GM12878 (cell line): Measurements from ENCODE around the gene CDSN. TPM values are rescaled to one million over a fixed set of nuclear protein-coding genes. Genes with fewer than 3 reads are reported as not detected.

Experiments used
- ATAC-seq: fragments of 200-7000 bp; cut with Tn5 transposase; 3 replicates; pipeline ENCODE4 v1.9.1; 2020; ENCODE audit warnings: mild to moderate bottlenecking, moderate library complexity
- BruUV-seq: library from RNA; stranded (reverse); fragments of 400-500 nt; replicated peaks from 2 replicates; lab custom pipeline; 2021; lab: Mats Ljungman, UMichigan
- CTCF ChIA-PET: fragments of 300-600 bp; sonication (Branson Sonifier 250); formaldehyde crosslinking; extraction: SDS; loops from one replicate; lab custom pipeline; 2021; ENCODE audit warnings: inconsistent platforms; lab: Yijun Ruan, JAX
- POLR2A ChIA-PET: fragments of 350-600 bp; formaldehyde crosslinking; extraction: SDS; loops from one replicate; lab custom pipeline; 2021; ENCODE audit warnings: inconsistent platforms; lab: Charles Lee
- RAD21 ChIA-PET: fragments of 300-600 bp; sonication (Branson Sonifier 250); formaldehyde crosslinking; loops from one replicate; lab custom pipeline; 2023; ENCODE audit warnings: antibody characterized with exemption; ENCODE audit not compliant: unreplicated experiment; lab: Charles Lee
- SMC1A ChIA-PET: fragments of 300-600 bp; sonication (Branson Sonifier 250); formaldehyde crosslinking; loops from one replicate; lab custom pipeline; 2023; ENCODE audit not compliant: unreplicated experiment, uncharacterized antibody; lab: Charles Lee
- DNase-seq: peaks from one replicate; pipeline ENCODE4 v3.0.0-alpha.2; 2011; ENCODE audit warnings: low read depth, low spot score
- FAIRE-seq: peaks from 3 replicates; lab custom pipeline; 2011; peaks lifted over from hg19 to GRCh38; lab: Jason Lieb, UNC
- H2AFZ ChIP-seq: 2 replicates; pipeline ENCODE4 v1.6.0; 2011; ENCODE audit warnings: low read depth, low read length, control low read depth; ENCODE audit not compliant: control insufficient read depth
- H3K27ac ChIP-seq: 2 replicates; pipeline ENCODE4 v1.5.1; 2011; ENCODE audit warnings: control low read depth; ENCODE audit not compliant: control insufficient read depth, insufficient read depth
- H3K27me3 ChIP-seq, 2 experiments: replicated peaks in 1 of 2; 2 replicates each; pipeline versions ENCODE4 v1.6.0 to v1.6.1; 2011; ENCODE audit warnings: low read length in 1 of 2; ENCODE audit not compliant: control insufficient read depth in 2 of 2, insufficient read depth in 2 of 2
- H3K36me3 ChIP-seq, 2 experiments: 2 replicates each; pipeline ENCODE4 v1.5.1; 2011; ENCODE audit warnings: low read length in 1 of 2; ENCODE audit not compliant: control insufficient read depth in 2 of 2, insufficient read depth in 2 of 2
- H3K4me1 ChIP-seq: 2 replicates; pipeline ENCODE4 v1.6.1; 2011; ENCODE audit warnings: mild to moderate bottlenecking, low read length, moderate library complexity, mixed read lengths; ENCODE audit not compliant: control insufficient read depth, insufficient read depth
- H3K4me2 ChIP-seq: 2 replicates; pipeline ENCODE4 v1.6.0; 2011; ENCODE audit warnings: control low read depth; ENCODE audit not compliant: control insufficient read depth, insufficient read depth
- H3K4me3 ChIP-seq: fragments of 200-600 bp; sonication (generic); 2 replicates; pipeline ENCODE4 v1.5.1; 2016
- H3K79me2 ChIP-seq: 2 replicates; pipeline ENCODE4 v1.6.0; 2011; ENCODE audit warnings: low read length; ENCODE audit not compliant: control insufficient read depth, insufficient read depth
- H3K9ac ChIP-seq: 2 replicates; pipeline ENCODE4 v1.8.0; 2011; ENCODE audit warnings: low read length, control low read depth, mixed read lengths; ENCODE audit not compliant: control insufficient read depth, insufficient read depth
- H3K9me3 ChIP-seq: replicated peaks from 3 replicates; pipeline ENCODE4 v1.5.1; 2011; ENCODE audit warnings: mild to moderate bottlenecking, low read length; ENCODE audit not compliant: control insufficient read depth, insufficient read depth
- H4K20me1 ChIP-seq: 2 replicates; pipeline ENCODE4 v1.6.0; 2011; ENCODE audit not compliant: control insufficient read depth, insufficient read depth
- GABPA ChIP-seq: IDR thresholded peaks from 2 replicates; pipeline ENCODE4 v1.6.1; 2014; ENCODE audit warnings: antibody characterized with exemption, low read depth, mild to moderate bottlenecking, inconsistent platforms
- MYB ChIP-seq: fragments of 150-350 bp; IDR thresholded peaks from 2 replicates; pipeline ENCODE4 v1.6.1; 2014; ENCODE audit warnings: mild to moderate bottlenecking, low read depth, low read length, borderline replicate concordance
- MYC ChIP-seq: IDR thresholded peaks from 2 replicates; pipeline ENCODE4 v1.6.1; 2011; ENCODE audit warnings: mild to moderate bottlenecking, low read length, moderate library complexity, inconsistent platforms; ENCODE audit not compliant: insufficient read depth, insufficient replicate concordance, insufficient read length, severe bottlenecking
- RELA ChIP-seq: fragments of 450-650 bp; IDR thresholded peaks from 2 replicates; pipeline ENCODE4 v1.8.0; 2014; ENCODE audit warnings: borderline replicate concordance; ENCODE audit not compliant: partially characterized antibody
- SMAD1 ChIP-seq: fragments of 450-650 bp; IDR thresholded peaks from 2 replicates; pipeline ENCODE4 v1.6.1; 2018; ENCODE audit warnings: mild to moderate bottlenecking, low read depth; ENCODE audit not compliant: partially characterized antibody
- WGBS: methylation state at CpG from one replicate; pipeline ENCODE4 v1.1.6; 2016; ENCODE audit warnings: low lambda C conversion rate; ENCODE audit not compliant: insufficient replicate concordance, insufficient coverage; ENCODE audit errors: missing lambda C conversion rate; 5-methylcytosine and 5-hydroxymethylcytosine counted together
- in situ Hi-C: fragments of 300-500 bp; cut with MboI; formaldehyde crosslinking; loops from 9 replicates; pipeline ENCODE4 v1.14.3; 2018; ENCODE audit warnings: mixed read lengths
- intact Hi-C: fragments of 100-400 bp; cut with micrococcal nuclease; formaldehyde crosslinking; loops from one replicate; pipeline ENCODE4 v1.14.2; 2022; ENCODE audit not compliant: unreplicated experiment
- polyA plus RNA-seq, 11 experiments: library from polyadenylated mRNA; depleted of rRNA in 4 of 11; unstranded in 6 of 11; stranded (reverse) in 5 of 11; fragments of >200 nt; fragmentation: Nextera tagmentation in 4 of 11; fragmentation: Illumina TruSeq in 1 of 11; extraction: Ambion mirVana in 4 of 11; extraction: Trizol in 1 of 11; gene quantifications; 1 replicate in 1 of 11; 2 replicates in 10 of 11; pipeline versions ENCODE4 v1.2.1 to v1.2.3, GENCODE V29; 2011 to 2016; ENCODE audit warnings: inconsistent platforms in 2 of 11, missing spikeins in 2 of 11, low read depth in 1 of 11
- total RNA-seq, 4 experiments: library from RNA; depleted of rRNA in 3 of 4; stranded (reverse); fragments of >200 nt in 3 of 4; fragmentation: Illumina TruSeq in 1 of 4; extraction: Trizol in 1 of 4; gene quantifications; 2 replicates each; pipeline versions ENCODE4 v1.2.1 to v1.2.3, GENCODE V29; 2013 to 2021
- TF ChIP-seq, protein P1 (sequence below): fragments of 450-650 bp; IDR thresholded peaks from 2 replicates; pipeline ENCODE4 v1.6.1; 2017; ENCODE audit warnings: mild to moderate bottlenecking, moderate library complexity

The CDSN gene
- total and polyA plus RNA-seq, 10 of the 15 experiments (the other 5 are each of a cell fraction or from before 2014, with no cell fraction given), result 0.01 TPM; not detected in 9

DNA sequence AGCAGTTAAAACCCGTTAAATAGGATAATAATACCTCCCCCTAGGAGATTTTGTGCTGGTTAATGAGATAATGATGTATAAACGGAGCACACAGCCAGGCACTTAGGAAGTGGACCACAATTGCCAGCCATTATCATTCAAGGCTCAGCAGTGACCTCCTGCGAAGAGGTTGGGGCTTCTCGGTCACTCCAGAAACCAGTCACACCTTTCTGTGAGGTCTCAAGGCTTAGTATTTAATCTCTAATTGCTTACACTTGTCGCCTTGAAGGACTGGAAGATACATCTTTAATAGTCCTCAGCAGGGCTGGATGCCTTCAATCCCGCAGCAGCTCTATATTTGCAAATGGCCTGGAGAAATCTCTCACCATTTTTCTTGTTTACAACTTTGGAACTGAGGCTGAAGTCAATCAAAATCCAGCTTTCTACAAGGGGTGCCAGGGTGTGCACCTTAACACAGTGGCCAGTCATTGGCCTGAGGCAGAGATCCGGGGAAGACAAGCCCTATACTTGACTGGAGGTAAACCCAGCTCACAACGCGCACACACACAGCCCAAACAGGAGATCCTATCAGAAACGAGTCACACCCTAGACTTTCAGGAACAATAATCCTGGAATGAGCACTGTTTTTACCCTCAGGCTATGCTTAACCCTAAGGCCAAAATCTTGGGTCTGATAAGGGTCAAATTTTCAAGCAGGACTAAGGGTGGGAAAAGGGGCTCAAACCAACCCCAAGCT lies 49.0 kb upstream of the CDSN start:
- intact Hi-C loops, result no loop called here
- no peak for TF ChIP-seq GABPA
- TF ChIP-seq SMAD1, result no peak
- no peak for TF ChIP-seq MYB
- no peak for TF ChIP-seq MYC
- no peak for TF ChIP-seq RELA
- TF ChIP-seq, protein P1, sequence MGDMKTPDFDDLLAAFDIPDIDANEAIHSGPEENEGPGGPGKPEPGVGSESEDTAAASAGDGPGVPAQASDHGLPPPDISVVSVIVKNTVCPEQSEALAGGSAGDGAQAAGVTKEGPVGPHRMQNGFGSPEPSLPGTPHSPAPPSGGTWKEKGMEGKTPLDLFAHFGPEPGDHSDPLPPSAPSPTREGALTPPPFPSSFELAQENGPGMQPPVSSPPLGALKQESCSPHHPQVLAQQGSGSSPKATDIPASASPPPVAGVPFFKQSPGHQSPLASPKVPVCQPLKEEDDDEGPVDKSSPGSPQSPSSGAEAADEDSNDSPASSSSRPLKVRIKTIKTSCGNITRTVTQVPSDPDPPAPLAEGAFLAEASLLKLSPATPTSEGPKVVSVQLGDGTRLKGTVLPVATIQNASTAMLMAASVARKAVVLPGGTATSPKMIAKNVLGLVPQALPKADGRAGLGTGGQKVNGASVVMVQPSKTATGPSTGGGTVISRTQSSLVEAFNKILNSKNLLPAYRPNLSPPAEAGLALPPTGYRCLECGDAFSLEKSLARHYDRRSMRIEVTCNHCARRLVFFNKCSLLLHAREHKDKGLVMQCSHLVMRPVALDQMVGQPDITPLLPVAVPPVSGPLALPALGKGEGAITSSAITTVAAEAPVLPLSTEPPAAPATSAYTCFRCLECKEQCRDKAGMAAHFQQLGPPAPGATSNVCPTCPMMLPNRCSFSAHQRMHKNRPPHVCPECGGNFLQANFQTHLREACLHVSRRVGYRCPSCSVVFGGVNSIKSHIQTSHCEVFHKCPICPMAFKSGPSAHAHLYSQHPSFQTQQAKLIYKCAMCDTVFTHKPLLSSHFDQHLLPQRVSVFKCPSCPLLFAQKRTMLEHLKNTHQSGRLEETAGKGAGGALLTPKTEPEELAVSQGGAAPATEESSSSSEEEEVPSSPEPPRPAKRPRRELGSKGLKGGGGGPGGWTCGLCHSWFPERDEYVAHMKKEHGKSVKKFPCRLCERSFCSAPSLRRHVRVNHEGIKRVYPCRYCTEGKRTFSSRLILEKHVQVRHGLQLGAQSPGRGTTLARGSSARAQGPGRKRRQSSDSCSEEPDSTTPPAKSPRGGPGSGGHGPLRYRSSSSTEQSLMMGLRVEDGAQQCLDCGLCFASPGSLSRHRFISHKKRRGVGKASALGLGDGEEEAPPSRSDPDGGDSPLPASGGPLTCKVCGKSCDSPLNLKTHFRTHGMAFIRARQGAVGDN, result no peak
- POLR2A ChIA-PET, result no interaction called here
- ATAC-seq (no peak), FAIRE-seq (no peak), DNase-seq (no peak)
- Histone ChIP-seq H3K79me2 (no peaks in the 10 kb centered on the region), H3K4me3 (no peak overlapping the region), H4K20me1 (no peaks in the 10 kb centered on the region), H2AFZ (no peak overlapping the region), H3K9ac (no peak overlapping the region), H3K36me3 (no peaks in the 10 kb centered on the region), H3K4me1 (peaks cover 14% of the 10 kb centered on the region), H3K27ac (no peak overlapping the region), H3K27me3 (no peaks in the 10 kb centered on the region), H3K4me2 (no peak overlapping the region), H3K9me3 (no peaks in the 10 kb centered on the region)
- in situ Hi-C loops, result no loop called here
- 86% methylated on average over 10 of the region's 10 CpGs for WGBS
- no TSS peak for BruUV-seq
- RAD21 ChIA-PET, result interaction anchor here (0.7 kb wide), 1 partner anchor 23 kb away, joined by 4 read pairs; no protein-coding TSS in a partner anchor
- CTCF ChIA-PET, result interaction anchor here (1.7 kb wide), 1 partner anchor 10 kb away, joined by 3 read pairs; no protein-coding TSS in a partner anchor
- SMC1A ChIA-PET, result no interaction called here
